MG63 (cell line): ENCODE results near the gene PIP5KL1. TPM values are rescaled to one million over a fixed set of nuclear protein-coding genes. Genes with fewer than 3 reads are reported as not detected.

ENCODE experiments used
- DNase-seq: peaks from one replicate; pipeline ENCODE4 v3.0.0-alpha.2; 2020
- H3K27me3 ChIP-seq: fragments of 250-450 bp; sonication (Bioruptor Pico); 2 replicates; pipeline ENCODE4 v1.5.1; 2020; ENCODE audit warnings: mild to moderate bottlenecking, moderate library complexity
- H3K36me3 ChIP-seq: fragments of 250-450 bp; sonication (Bioruptor Pico); 2 replicates; pipeline ENCODE4 v1.5.1; 2020; ENCODE audit warnings: mild to moderate bottlenecking, moderate library complexity
- H3K4me3 ChIP-seq: fragments of 250-450 bp; sonication (Bioruptor Pico); 2 replicates; pipeline ENCODE4 v1.5.1; 2020; ENCODE audit warnings: mild to moderate bottlenecking, moderate library complexity
- H3K9me3 ChIP-seq: fragments of 250-450 bp; sonication (Bioruptor Pico); 2 replicates; pipeline ENCODE4 v1.5.1; 2020; ENCODE audit warnings: mild to moderate bottlenecking, moderate library complexity
- total RNA-seq: library from RNA; depleted of rRNA; stranded (reverse); fragments of >200 nt; shearing (Covaris generic); gene quantifications from 2 replicates; pipeline ENCODE4 v1.2.3, GENCODE V29; 2014; ENCODE audit warnings: low replicate concordance

The PIP5KL1 gene
- total RNA-seq, 1 experiment from 2014 or later = 0.13 TPM

GRCh38 chr9:127958728-127959127 lies 28.2 kb upstream of the PIP5KL1 start:
- Histone ChIP-seq H3K4me3 (no peak overlapping the region), H3K9me3 (no peaks in the 10 kb centered on the region), H3K36me3 (peaks cover 14% of the 10 kb centered on the region)

GRCh38 chr9:127955294-127956015 lies 24.9 kb upstream of the PIP5KL1 start:
- peaks cover 6% of the 10 kb centered on the region; the same call in 1 of the 2 replicates for H3K36me3 ChIP-seq
- H3K9me3 ChIP-seq = no peaks in the 10 kb centered on the region
- DNase-seq = peak; percentile 46
- no peaks in the 10 kb centered on the region for H3K27me3 ChIP-seq
- no peak overlapping the region for H3K4me3 ChIP-seq

More at GRCh38 chr9:127958728-127959127, 28.2 kb upstream of the PIP5KL1 start:
- no peaks in the 10 kb centered on the region for H3K27me3 ChIP-seq
- DNase-seq = no peak

- Histone ChIP-seq H3K27me3 (no peaks in the 10 kb centered on the region), H3K4me3 (no peak overlapping the region), H3K36me3 (peaks cover 6% of the 10 kb centered on the region; the same call in 1 of the 2 replicates), H3K9me3 (no peaks in the 10 kb centered on the region)
- DNase-seq = no peak
Measured at GRCh38 chr9:127954831-127955293, 24.3 kb upstream of the PIP5KL1 start.

GRCh38 chr9:127953768-127954505 lies 23.4 kb upstream of the PIP5KL1 start:
- H3K9me3 ChIP-seq = no peaks in the 10 kb centered on the region
- no peak overlapping the region for H3K4me3 ChIP-seq
- DNase-seq = no peak
- peaks cover 4% of the 10 kb centered on the region; the same call in 1 of the 2 replicates for H3K36me3 ChIP-seq
- H3K27me3 ChIP-seq = no peaks in the 10 kb centered on the region

- Histone ChIP-seq H3K36me3 (peaks cover 4% of the 10 kb centered on the region; the same call in 1 of the 2 replicates), H3K9me3 (no peaks in the 10 kb centered on the region), H3K27me3 (no peaks in the 10 kb centered on the region), H3K4me3 (no peak overlapping the region)
- DNase-seq = no peak
Measured at GRCh38 chr9:127953154-127953553, 22.6 kb upstream of the PIP5KL1 start.

- no peaks in the 10 kb centered on the region for H3K27me3 ChIP-seq
Measured at GRCh38 chr9:127950513-127951289, 20.1 kb upstream of the PIP5KL1 start.

GRCh38 chr9:127949827-127950512 lies 19.4 kb upstream of the PIP5KL1 start:
- H3K9me3 ChIP-seq = no peaks in the 10 kb centered on the region
- no peak for DNase-seq
- no peak overlapping the region for H3K4me3 ChIP-seq
- H3K27me3 ChIP-seq = no peaks in the 10 kb centered on the region
- peaks cover 2% of the 10 kb centered on the region; the same call in 1 of the 2 replicates for H3K36me3 ChIP-seq

More at GRCh38 chr9:127950513-127951289, 20.1 kb upstream of the PIP5KL1 start:
- no peaks in the 10 kb centered on the region for H3K9me3 ChIP-seq
- H3K36me3 ChIP-seq = peaks cover 2% of the 10 kb centered on the region; the same call in 1 of the 2 replicates
- no peak for DNase-seq
- H3K4me3 ChIP-seq = no peak overlapping the region

- Histone ChIP-seq H3K4me3 (no peak overlapping the region), H3K27me3 (no peaks in the 10 kb centered on the region)
Measured at GRCh38 chr9:127947841-127948710, 17.5 kb upstream of the PIP5KL1 start.

GRCh38 chr9:127946728-127947127 lies 16.2 kb upstream of the PIP5KL1 start:
- Histone ChIP-seq H3K36me3 (peaks cover 30% of the 10 kb centered on the region), H3K4me3 (no peak overlapping the region), H3K27me3 (no peaks in the 10 kb centered on the region), H3K9me3 (no peaks in the 10 kb centered on the region)
- DNase-seq = no peak

More at GRCh38 chr9:127947841-127948710, 17.5 kb upstream of the PIP5KL1 start:
- peaks cover 16% of the 10 kb centered on the region for H3K36me3 ChIP-seq
- no peak for DNase-seq
- H3K9me3 ChIP-seq = no peaks in the 10 kb centered on the region

GRCh38 chr9:127945942-127946341 lies 15.4 kb upstream of the PIP5KL1 start:
- Histone ChIP-seq H3K36me3 (peaks cover 37% of the 10 kb centered on the region), H3K27me3 (no peaks in the 10 kb centered on the region), H3K4me3 (no peak overlapping the region), H3K9me3 (no peaks in the 10 kb centered on the region)
- no peak for DNase-seq

- no peak for DNase-seq
- Histone ChIP-seq H3K9me3 (no peaks in the 10 kb centered on the region), H3K27me3 (no peaks in the 10 kb centered on the region), H3K4me3 (no peak overlapping the region), H3K36me3 (peaks cover 38% of the 10 kb centered on the region)
Measured at GRCh38 chr9:127945338-127945737, 14.8 kb upstream of the PIP5KL1 start.

- no peak overlapping the region for H3K4me3 ChIP-seq
- peaks cover 41% of the 10 kb centered on the region for H3K36me3 ChIP-seq
- H3K9me3 ChIP-seq = no peaks in the 10 kb centered on the region
- H3K27me3 ChIP-seq = no peaks in the 10 kb centered on the region
- no peak for DNase-seq
Measured at GRCh38 chr9:127944586-127945218, 14.1 kb upstream of the PIP5KL1 start.

GRCh38 chr9:127943731-127944144 lies 13.2 kb upstream of the PIP5KL1 start:
- H3K36me3 ChIP-seq = peaks cover 41% of the 10 kb centered on the region
- no peak overlapping the region for H3K4me3 ChIP-seq
- H3K27me3 ChIP-seq = no peaks in the 10 kb centered on the region
- DNase-seq = peak; percentile 66
- no peaks in the 10 kb centered on the region for H3K9me3 ChIP-seq

- no peak for DNase-seq
- H3K27me3 ChIP-seq = no peaks in the 10 kb centered on the region
- H3K4me3 ChIP-seq = no peak overlapping the region
- no peaks in the 10 kb centered on the region for H3K9me3 ChIP-seq
- peaks cover 41% of the 10 kb centered on the region for H3K36me3 ChIP-seq
Measured at GRCh38 chr9:127943011-127943662, 12.6 kb upstream of the PIP5KL1 start.
